ENCODE data around the gene RRP9.

Gene RRP9

DNA sequence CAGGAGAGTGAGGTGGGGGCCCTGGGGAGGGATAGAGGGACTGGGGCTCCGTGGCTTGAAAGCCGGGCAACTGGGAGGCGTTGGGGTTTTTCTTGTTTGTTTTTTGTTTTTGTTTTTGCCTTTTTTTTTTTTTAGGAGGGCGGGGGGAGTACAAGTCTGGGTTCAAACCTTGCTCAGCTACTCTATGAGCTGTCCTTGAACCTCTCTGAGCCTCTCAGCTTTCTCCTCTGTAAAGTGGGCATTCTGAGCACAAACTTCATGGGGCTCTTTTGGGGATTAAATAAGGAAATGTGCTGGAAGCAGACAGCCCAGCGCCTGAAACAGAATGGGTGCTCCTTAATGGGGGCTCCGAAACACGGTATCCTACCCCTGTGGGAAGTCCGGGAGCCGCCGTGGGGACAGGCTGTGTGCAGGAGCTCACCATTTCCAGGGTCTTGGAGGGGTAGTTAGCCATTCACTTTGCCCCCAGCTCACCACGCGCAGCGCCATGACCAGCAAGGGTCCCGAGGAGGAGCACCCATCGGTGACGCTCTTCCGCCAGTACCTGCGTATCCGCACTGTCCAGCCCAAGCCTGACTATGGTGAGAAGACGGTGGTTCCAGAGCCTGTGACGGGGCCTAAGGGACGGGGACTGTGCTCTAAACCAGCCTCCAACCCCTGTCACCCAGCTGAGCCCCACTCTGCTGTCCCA is 42.0 kb upstream of the RRP9 start:
- TF ChIP-seq, protein P1, sequence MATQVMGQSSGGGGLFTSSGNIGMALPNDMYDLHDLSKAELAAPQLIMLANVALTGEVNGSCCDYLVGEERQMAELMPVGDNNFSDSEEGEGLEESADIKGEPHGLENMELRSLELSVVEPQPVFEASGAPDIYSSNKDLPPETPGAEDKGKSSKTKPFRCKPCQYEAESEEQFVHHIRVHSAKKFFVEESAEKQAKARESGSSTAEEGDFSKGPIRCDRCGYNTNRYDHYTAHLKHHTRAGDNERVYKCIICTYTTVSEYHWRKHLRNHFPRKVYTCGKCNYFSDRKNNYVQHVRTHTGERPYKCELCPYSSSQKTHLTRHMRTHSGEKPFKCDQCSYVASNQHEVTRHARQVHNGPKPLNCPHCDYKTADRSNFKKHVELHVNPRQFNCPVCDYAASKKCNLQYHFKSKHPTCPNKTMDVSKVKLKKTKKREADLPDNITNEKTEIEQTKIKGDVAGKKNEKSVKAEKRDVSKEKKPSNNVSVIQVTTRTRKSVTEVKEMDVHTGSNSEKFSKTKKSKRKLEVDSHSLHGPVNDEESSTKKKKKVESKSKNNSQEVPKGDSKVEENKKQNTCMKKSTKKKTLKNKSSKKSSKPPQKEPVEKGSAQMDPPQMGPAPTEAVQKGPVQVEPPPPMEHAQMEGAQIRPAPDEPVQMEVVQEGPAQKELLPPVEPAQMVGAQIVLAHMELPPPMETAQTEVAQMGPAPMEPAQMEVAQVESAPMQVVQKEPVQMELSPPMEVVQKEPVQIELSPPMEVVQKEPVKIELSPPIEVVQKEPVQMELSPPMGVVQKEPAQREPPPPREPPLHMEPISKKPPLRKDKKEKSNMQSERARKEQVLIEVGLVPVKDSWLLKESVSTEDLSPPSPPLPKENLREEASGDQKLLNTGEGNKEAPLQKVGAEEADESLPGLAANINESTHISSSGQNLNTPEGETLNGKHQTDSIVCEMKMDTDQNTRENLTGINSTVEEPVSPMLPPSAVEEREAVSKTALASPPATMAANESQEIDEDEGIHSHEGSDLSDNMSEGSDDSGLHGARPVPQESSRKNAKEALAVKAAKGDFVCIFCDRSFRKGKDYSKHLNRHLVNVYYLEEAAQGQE (IDR thresholded peaks at IDR 0.05; ENCODE audit: insufficient replicate concordance, low read depth): no peak
- TF ChIP-seq POLR2AphosphoS5 (IDR thresholded peaks at IDR 0.05; ENCODE audit: low read depth): no peak
- no peak for TF ChIP-seq GABPA (IDR thresholded peaks at IDR 0.05; ENCODE audit: low read depth)
- TF ChIP-seq, protein P2, sequence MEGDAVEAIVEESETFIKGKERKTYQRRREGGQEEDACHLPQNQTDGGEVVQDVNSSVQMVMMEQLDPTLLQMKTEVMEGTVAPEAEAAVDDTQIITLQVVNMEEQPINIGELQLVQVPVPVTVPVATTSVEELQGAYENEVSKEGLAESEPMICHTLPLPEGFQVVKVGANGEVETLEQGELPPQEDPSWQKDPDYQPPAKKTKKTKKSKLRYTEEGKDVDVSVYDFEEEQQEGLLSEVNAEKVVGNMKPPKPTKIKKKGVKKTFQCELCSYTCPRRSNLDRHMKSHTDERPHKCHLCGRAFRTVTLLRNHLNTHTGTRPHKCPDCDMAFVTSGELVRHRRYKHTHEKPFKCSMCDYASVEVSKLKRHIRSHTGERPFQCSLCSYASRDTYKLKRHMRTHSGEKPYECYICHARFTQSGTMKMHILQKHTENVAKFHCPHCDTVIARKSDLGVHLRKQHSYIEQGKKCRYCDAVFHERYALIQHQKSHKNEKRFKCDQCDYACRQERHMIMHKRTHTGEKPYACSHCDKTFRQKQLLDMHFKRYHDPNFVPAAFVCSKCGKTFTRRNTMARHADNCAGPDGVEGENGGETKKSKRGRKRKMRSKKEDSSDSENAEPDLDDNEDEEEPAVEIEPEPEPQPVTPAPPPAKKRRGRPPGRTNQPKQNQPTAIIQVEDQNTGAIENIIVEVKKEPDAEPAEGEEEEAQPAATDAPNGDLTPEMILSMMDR (IDR thresholded peaks at IDR 0.05; ENCODE audit: insufficient read depth, low read length): no peak
- TF ChIP-seq SPI1 (IDR thresholded peaks at IDR 0.05; ENCODE audit: borderline replicate concordance, low read depth): no peak
- no peak for DNase-seq (ENCODE audit: low read depth in 1 of 2, low spot score in 1 of 2)
- Histone ChIP-seq H3K27ac (replicated peaks) (peak overlapping the region; percentile 78), H3K27me3 (ENCODE audit: insufficient read depth, poor library complexity, severe bottlenecking) (no peaks in the 10 kb centered on the region), H3K4me3 (replicated peaks; ENCODE audit: insufficient read depth, low read length) (peak overlapping the region; percentile 66)

DNA sequence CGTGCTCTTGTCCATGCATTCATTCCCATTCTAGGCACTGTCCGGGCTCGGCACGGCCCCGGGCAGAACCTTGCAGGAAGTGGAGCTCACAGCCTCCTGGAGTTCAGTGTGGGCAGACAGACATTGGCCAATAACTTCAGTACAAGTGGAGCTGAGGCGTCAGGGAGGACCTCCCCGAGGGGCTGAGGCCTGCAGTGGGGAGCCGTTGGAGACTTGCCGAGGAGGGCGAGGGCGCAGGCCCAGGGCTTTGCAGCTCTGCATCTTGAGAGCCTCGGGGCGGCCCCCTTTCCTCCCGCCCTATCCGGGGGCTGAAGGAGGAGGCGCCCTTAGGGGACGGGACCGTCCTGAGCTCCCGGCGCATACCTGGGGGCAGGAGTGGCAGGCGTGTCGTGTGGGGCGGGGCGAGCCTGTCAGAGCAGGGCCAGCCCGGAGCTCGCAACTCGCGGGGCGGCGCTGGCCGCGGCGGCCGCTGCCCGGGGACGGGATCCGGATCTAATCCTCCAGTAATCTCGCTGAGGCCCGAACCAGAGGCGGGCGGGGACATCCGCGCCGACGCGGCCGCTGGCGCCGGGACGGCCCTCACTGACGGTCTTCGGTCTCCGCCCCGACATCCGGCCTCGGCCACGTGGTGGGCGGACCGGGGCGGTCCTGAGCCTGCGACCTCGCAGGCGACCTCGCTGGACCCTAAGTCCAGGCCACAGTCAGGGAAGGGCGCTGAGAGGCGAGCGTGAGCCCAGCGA is 41.3 kb upstream of the RRP9 start, which contains the start of gene ACY1:
ACY1 (plus strand) TSS at position 698 of the 740 bp plus-strand sequence. CDS start 530 bp downstream, outside the sequence.
- peak; percentile 58 for TF ChIP-seq POLR2AphosphoS5 (IDR thresholded peaks at IDR 0.05; ENCODE audit: low read depth)
- 0 out of 2 replicates have a peak, but pooled peaks have one; percentile 43 for TF ChIP-seq GABPA (IDR thresholded peaks at IDR 0.05; ENCODE audit: low read depth)
- no peak for TF ChIP-seq SPI1 (IDR thresholded peaks at IDR 0.05; ENCODE audit: borderline replicate concordance, low read depth)
- TF ChIP-seq, protein P1 (IDR thresholded peaks at IDR 0.05; ENCODE audit: insufficient replicate concordance, low read depth): peak; percentile 10
- TF ChIP-seq, protein P2 (IDR thresholded peaks at IDR 0.05; ENCODE audit: insufficient read depth, low read length): no peak
- H3K4me3 ChIP-seq (replicated peaks; ENCODE audit: insufficient read depth, low read length): peak within 1 kb of the TSS; percentile 66
- peak; percentile 79 to 85 for DNase-seq (ENCODE audit: low read depth in 1 of 2, low spot score in 1 of 2)
- no peaks in the 10 kb centered on the region for H3K27me3 ChIP-seq (ENCODE audit: insufficient read depth, poor library complexity, severe bottlenecking)
- H3K27ac ChIP-seq (replicated peaks): peak within 1 kb of the TSS; percentile 78

DNA sequence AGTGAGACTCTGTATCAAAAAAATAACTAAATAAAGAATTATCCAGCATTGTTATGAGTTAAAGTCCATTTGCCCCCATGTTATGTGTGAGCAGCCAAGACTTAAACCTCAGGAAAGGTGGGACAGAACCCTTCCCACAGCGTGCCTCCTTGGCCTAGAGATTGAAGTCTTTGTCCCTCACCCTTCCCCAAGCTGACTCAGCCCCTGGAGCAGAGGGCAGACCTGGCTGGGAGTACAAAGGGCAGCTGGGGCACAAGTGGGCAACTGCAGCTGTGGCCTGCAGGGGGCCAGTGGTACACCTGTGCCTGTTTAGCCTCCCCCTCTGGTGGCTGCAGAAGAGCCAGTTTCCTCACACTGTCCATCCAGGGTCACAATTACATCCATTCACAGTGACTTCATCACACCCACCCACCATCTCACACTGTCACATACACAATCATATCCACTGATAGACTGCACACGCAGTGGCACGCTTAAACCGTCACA is 40.7 kb upstream of the RRP9 start:
- Histone ChIP-seq H3K27me3 (ENCODE audit: insufficient read depth, poor library complexity, severe bottlenecking) (no peaks in the 10 kb centered on the region), H3K27ac (replicated peaks) (peak overlapping the region; percentile 78), H3K4me3 (replicated peaks; ENCODE audit: insufficient read depth, low read length) (peak overlapping the region; percentile 66)
- DNase-seq (ENCODE audit: low read depth in 1 of 2, low spot score in 1 of 2): peak in 1 of 2 experiments; percentile 50
- TF ChIP-seq, protein P2 (IDR thresholded peaks at IDR 0.05; ENCODE audit: insufficient read depth, low read length): peak; percentile 58
- TF ChIP-seq GABPA (IDR thresholded peaks at IDR 0.05; ENCODE audit: low read depth): no peak
- TF ChIP-seq, protein P1 (IDR thresholded peaks at IDR 0.05; ENCODE audit: insufficient replicate concordance, low read depth): no peak
- no peak for TF ChIP-seq SPI1 (IDR thresholded peaks at IDR 0.05; ENCODE audit: borderline replicate concordance, low read depth)
